ENCODE measurements around the gene GSTM4.
A peak's percentile ranks its signal among the peaks of the same experiment; 100 is the strongest.

- TF ChIP-seq, protein P1, sequence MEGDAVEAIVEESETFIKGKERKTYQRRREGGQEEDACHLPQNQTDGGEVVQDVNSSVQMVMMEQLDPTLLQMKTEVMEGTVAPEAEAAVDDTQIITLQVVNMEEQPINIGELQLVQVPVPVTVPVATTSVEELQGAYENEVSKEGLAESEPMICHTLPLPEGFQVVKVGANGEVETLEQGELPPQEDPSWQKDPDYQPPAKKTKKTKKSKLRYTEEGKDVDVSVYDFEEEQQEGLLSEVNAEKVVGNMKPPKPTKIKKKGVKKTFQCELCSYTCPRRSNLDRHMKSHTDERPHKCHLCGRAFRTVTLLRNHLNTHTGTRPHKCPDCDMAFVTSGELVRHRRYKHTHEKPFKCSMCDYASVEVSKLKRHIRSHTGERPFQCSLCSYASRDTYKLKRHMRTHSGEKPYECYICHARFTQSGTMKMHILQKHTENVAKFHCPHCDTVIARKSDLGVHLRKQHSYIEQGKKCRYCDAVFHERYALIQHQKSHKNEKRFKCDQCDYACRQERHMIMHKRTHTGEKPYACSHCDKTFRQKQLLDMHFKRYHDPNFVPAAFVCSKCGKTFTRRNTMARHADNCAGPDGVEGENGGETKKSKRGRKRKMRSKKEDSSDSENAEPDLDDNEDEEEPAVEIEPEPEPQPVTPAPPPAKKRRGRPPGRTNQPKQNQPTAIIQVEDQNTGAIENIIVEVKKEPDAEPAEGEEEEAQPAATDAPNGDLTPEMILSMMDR (IDR thresholded peaks at IDR 0.05), result peak; percentile 40; the same call in 1 of the 2 replicates
- no peak for TF ChIP-seq POLR2AphosphoS5 (IDR thresholded peaks at IDR 0.05; ENCODE audit: low read depth, low read length)
Measured at GRCh38 chr1:109630081-109630897, 25.6 kb upstream of the GSTM4 start.

Measured in Panc1 (cell line).